HepG2 (cell line): ENCODE measurements around the gene LANCL1. TPM values are rescaled to one million over a fixed set of nuclear protein-coding genes. Genes with fewer than 3 reads are reported as not detected.

Experiments used
- ARNT2 ChIP-seq: sonication (generic); formaldehyde crosslinking; IDR thresholded peaks from 2 replicates; pipeline ENCODE4 v1.8.0; 2022; ENCODE audit warnings: mild to moderate bottlenecking, low read depth, missing genetic modification reagents, moderate library complexity
- CC2D1A ChIP-seq: sonication (generic); formaldehyde crosslinking; IDR thresholded peaks from 2 replicates; pipeline ENCODE4 v1.8.1; 2023; ENCODE audit warnings: mild to moderate bottlenecking, missing genetic modification reagents
- DR1 ChIP-seq: sonication (generic); formaldehyde crosslinking; IDR thresholded peaks from 2 replicates; pipeline ENCODE4 v1.8.0; 2021; ENCODE audit warnings: mild to moderate bottlenecking, missing genetic modification reagents, inconsistent platforms
- ETV6 ChIP-seq: sonication (generic); formaldehyde crosslinking; conservative IDR thresholded peaks from 2 replicates; pipeline ENCODE4 v1.4.0; 2020; ENCODE audit warnings: missing genetic modification reagents
- HES4 ChIP-seq: sonication (generic); formaldehyde crosslinking; IDR thresholded peaks from 2 replicates; pipeline ENCODE4 v1.9.0; 2021; ENCODE audit warnings: mild to moderate bottlenecking, missing genetic modification reagents, borderline replicate concordance
- KAT8 ChIP-seq: IDR thresholded peaks from 2 replicates; pipeline ENCODE4 v1.6.1; 2016; ENCODE audit warnings: missing genetic modification reagents, missing compliant biosample characterization
- KDM2A ChIP-seq: sonication (generic); formaldehyde crosslinking; IDR thresholded peaks from 2 replicates; pipeline ENCODE4 v1.4.0; 2020; ENCODE audit warnings: low read depth, missing genetic modification reagents, borderline replicate concordance
- MLLT10 ChIP-seq: sonication (generic); formaldehyde crosslinking; IDR thresholded peaks from 2 replicates; pipeline ENCODE4 v1.4.0; 2020; ENCODE audit warnings: missing genetic modification reagents
- NCOA5 ChIP-seq: sonication (generic); formaldehyde crosslinking; IDR thresholded peaks from 2 replicates; pipeline ENCODE4 v1.4.0; 2020; ENCODE audit warnings: missing genetic modification reagents
- NFE2 ChIP-seq: sonication (generic); formaldehyde crosslinking; IDR thresholded peaks from 2 replicates; pipeline ENCODE4 v1.4.0; 2020; ENCODE audit warnings: missing genetic modification reagents
- NFE2L1 ChIP-seq: sonication (generic); formaldehyde crosslinking; IDR thresholded peaks from 2 replicates; pipeline ENCODE4 v1.4.0; 2020; ENCODE audit warnings: missing genetic modification reagents, mild to moderate bottlenecking, borderline replicate concordance
- PAF1 ChIP-seq: IDR thresholded peaks from 2 replicates; pipeline ENCODE4 v1.6.1; 2016; ENCODE audit warnings: missing genetic modification reagents, missing compliant biosample characterization
- PCBP1 ChIP-seq: fragments of 200-400 bp; formaldehyde crosslinking; IDR thresholded peaks from 2 replicates; pipeline ENCODE4 v1.6.1; 2017; ENCODE audit warnings: mild to moderate bottlenecking, low read depth, low read length, borderline replicate concordance
- ZNF205 ChIP-seq: IDR thresholded peaks from 2 replicates; pipeline ENCODE4 v1.6.1; 2018; ENCODE audit warnings: missing biosample characterization, missing genetic modification reagents
- ZNF326 ChIP-seq: sonication (generic); formaldehyde crosslinking; IDR thresholded peaks from 2 replicates; pipeline ENCODE4 v1.4.0; 2020; ENCODE audit warnings: missing genetic modification reagents, borderline replicate concordance
- ZNF670 ChIP-seq: sonication (generic); formaldehyde crosslinking; IDR thresholded peaks from 2 replicates; pipeline ENCODE4 v1.8.0; 2022; ENCODE audit warnings: mild to moderate bottlenecking, missing genetic modification reagents, borderline replicate concordance
- ZNF672 ChIP-seq: sonication (generic); formaldehyde crosslinking; IDR thresholded peaks from 2 replicates; pipeline ENCODE4 v1.8.1; 2022; ENCODE audit warnings: missing genetic modification reagents
- ZNF724P ChIP-seq: sonication (generic); formaldehyde crosslinking; IDR thresholded peaks from 2 replicates; pipeline ENCODE4 v1.8.0; 2022; ENCODE audit warnings: missing genetic modification reagents, borderline replicate concordance
- polyA plus RNA-seq, 8 experiments: library from polyadenylated mRNA; depleted of rRNA in 3 of 8; stranded (reverse) in 7 of 8; unstranded in 1 of 8; fragments of >200 nt; fragmentation: Illumina TruSeq in 4 of 8; extraction: Trizol in 4 of 8; gene quantifications; 2 replicates each; pipeline versions ENCODE4 v1.2.1 to v1.2.3, GENCODE V29; 2011 to 2016; ENCODE audit warnings: low read depth in 4 of 8, missing spikeins in 1 of 8, mixed read lengths in 1 of 8; ENCODE audit not compliant: insufficient read depth in 1 of 8
- total RNA-seq, 5 experiments: library from RNA; depleted of rRNA; stranded (reverse); fragments of >200 nt; fragmentation: Illumina TruSeq; extraction: Trizol; gene quantifications; 2 replicates each; pipeline ENCODE4 v1.2.3, GENCODE V29; 2016; ENCODE audit warnings: low read depth in 1 of 5
- TF ChIP-seq, protein P1 (sequence below): sonication (generic); formaldehyde crosslinking; IDR thresholded peaks from 2 replicates; pipeline ENCODE4 v1.4.0; 2020; ENCODE audit warnings: low read depth, mild to moderate bottlenecking, missing genetic modification reagents
- TF ChIP-seq, protein P2 (sequence below): IDR thresholded peaks from 2 replicates; pipeline ENCODE4 v1.6.1; 2016; ENCODE audit warnings: missing compliant biosample characterization, missing genetic modification reagents, borderline replicate concordance
- TF ChIP-seq, protein P3 (sequence below): sonication (generic); formaldehyde crosslinking; IDR thresholded peaks from 2 replicates; pipeline ENCODE4 v1.4.0; 2020; ENCODE audit warnings: missing genetic modification reagents
- TF ChIP-seq, protein P4 (sequence below): sonication (generic); formaldehyde crosslinking; conservative IDR thresholded peaks from 2 replicates; pipeline ENCODE4 v1.4.0; 2020; ENCODE audit warnings: mild to moderate bottlenecking, missing genetic modification reagents, moderate library complexity

LANCL1 gene
- total and polyA plus RNA-seq, 2 of the 13 experiments (the other 11 are each of a cell fraction or from before 2014, with no cell fraction given): 53.5 to 67.7 TPM

DNA sequence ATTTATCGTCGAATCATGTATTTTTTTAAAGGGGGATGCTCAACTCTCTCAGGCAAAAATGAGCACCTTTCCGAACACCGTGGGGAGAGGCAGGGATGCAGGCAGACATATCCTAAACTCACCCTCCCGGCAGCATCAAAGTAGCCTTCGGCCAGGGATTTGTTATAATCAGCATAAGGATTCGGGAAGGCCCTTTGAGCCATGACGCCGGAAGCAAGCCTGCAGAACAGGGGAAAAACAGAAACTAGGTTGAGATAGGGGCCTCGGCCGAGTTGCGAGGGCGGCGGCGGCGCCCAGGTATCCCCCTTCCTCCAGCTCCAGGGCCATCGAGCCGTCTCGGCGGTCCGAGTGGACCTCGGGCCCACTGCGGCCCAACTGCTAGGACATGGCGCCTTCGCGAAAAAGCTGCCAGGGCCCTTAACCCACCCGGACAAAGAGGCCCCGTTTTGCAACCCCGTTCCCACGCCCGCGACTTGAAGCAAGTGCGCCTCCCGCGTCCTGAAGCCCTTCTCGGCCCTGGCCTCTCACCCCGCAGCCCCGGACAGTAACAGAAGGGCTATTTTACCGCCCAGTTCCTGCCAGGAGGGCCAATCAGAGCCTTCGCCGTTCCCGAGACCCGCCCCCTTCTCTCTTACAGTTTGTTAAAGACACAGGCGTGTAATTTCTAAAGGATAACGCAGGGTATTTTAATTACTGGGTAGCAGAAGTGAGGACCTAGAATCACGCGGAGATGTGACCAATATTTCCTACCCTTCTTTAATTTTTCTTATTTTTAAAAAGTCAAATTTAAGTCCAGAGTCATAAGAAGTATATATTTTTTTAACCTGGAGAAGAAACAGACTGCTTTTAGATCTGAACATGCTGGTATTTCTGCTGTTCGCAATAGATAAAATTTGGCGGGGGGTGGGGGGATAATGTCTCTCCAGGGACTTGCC lies at the start of gene LANCL1 (continued):
- TF ChIP-seq KAT8 (CRISPR knock-in tag) (peak; percentile 91), NFE2L1 (CRISPR knock-in tag) (no peak), KDM2A (CRISPR knock-in tag) (peak; percentile 85), ETV6 (CRISPR knock-in tag) (peak; percentile 75; the same call in 1 of the 2 replicates), ZNF724P (CRISPR knock-in tag) (no peak; the same call in 1 of the 2 replicates), ZNF205 (CRISPR knock-in tag) (no peak), ZNF672 (CRISPR knock-in tag) (no peak), ZNF326 (CRISPR knock-in tag) (no peak), CC2D1A (CRISPR knock-in tag) (no peak), DR1 (CRISPR knock-in tag) (peak; percentile 83), PCBP1 (peak; percentile 64; the same call in 1 of the 2 replicates), PAF1 (CRISPR knock-in tag) (no peak), ARNT2 (CRISPR knock-in tag) (peak; percentile 73), ZNF670 (CRISPR knock-in tag) (no peak), MLLT10 (CRISPR knock-in tag) (no peak), NCOA5 (CRISPR knock-in tag) (no peak), HES4 (CRISPR knock-in tag) (peak; percentile 79), NFE2 (no peak)
- TF ChIP-seq, protein P1, sequence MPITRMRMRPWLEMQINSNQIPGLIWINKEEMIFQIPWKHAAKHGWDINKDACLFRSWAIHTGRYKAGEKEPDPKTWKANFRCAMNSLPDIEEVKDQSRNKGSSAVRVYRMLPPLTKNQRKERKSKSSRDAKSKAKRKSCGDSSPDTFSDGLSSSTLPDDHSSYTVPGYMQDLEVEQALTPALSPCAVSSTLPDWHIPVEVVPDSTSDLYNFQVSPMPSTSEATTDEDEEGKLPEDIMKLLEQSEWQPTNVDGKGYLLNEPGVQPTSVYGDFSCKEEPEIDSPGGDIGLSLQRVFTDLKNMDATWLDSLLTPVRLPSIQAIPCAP (CRISPR knock-in tag): 0 out of 2 replicates have a peak, but pooled peaks have one; percentile 70
- TF ChIP-seq, protein P2, sequence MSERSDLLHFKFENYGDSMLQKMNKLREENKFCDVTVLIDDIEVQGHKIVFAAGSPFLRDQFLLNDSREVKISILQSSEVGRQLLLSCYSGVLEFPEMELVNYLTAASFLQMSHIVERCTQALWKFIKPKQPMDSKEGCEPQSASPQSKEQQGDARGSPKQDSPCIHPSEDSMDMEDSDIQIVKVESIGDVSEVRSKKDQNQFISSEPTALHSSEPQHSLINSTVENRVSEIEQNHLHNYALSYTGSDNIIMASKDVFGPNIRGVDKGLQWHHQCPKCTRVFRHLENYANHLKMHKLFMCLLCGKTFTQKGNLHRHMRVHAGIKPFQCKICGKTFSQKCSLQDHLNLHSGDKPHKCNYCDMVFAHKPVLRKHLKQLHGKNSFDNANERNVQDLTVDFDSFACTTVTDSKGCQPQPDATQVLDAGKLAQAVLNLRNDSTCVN (CRISPR knock-in tag): peak; percentile 83
- TF ChIP-seq, protein P3, sequence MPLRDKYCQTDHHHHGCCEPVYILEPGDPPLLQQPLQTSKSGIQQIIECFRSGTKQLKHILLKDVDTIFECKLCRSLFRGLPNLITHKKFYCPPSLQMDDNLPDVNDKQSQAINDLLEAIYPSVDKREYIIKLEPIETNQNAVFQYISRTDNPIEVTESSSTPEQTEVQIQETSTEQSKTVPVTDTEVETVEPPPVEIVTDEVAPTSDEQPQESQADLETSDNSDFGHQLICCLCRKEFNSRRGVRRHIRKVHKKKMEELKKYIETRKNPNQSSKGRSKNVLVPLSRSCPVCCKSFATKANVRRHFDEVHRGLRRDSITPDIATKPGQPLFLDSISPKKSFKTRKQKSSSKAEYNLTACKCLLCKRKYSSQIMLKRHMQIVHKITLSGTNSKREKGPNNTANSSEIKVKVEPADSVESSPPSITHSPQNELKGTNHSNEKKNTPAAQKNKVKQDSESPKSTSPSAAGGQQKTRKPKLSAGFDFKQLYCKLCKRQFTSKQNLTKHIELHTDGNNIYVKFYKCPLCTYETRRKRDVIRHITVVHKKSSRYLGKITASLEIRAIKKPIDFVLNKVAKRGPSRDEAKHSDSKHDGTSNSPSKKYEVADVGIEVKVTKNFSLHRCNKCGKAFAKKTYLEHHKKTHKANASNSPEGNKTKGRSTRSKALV (CRISPR knock-in tag): peak; percentile 75; the same call in 1 of the 2 replicates
- TF ChIP-seq, protein P4, sequence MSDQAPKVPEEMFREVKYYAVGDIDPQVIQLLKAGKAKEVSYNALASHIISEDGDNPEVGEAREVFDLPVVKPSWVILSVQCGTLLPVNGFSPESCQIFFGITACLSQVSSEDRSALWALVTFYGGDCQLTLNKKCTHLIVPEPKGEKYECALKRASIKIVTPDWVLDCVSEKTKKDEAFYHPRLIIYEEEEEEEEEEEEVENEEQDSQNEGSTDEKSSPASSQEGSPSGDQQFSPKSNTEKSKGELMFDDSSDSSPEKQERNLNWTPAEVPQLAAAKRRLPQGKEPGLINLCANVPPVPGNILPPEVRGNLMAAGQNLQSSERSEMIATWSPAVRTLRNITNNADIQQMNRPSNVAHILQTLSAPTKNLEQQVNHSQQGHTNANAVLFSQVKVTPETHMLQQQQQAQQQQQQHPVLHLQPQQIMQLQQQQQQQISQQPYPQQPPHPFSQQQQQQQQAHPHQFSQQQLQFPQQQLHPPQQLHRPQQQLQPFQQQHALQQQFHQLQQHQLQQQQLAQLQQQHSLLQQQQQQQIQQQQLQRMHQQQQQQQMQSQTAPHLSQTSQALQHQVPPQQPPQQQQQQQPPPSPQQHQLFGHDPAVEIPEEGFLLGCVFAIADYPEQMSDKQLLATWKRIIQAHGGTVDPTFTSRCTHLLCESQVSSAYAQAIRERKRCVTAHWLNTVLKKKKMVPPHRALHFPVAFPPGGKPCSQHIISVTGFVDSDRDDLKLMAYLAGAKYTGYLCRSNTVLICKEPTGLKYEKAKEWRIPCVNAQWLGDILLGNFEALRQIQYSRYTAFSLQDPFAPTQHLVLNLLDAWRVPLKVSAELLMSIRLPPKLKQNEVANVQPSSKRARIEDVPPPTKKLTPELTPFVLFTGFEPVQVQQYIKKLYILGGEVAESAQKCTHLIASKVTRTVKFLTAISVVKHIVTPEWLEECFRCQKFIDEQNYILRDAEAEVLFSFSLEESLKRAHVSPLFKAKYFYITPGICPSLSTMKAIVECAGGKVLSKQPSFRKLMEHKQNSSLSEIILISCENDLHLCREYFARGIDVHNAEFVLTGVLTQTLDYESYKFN (CRISPR knock-in tag): peak; percentile 47; the same call in 1 of the 2 replicates
